ENCODE results near the gene CD8A.

The CD8A gene

GRCh38 chr2:86822668-86823345 is 32.1 kb upstream of the CD8A start:
- Mint-ChIP-seq H3K27me3 (ENCODE audit: low read depth) (peaks cover 13% of the 10 kb centered on the region), H3K9me3 (peaks cover 10% of the 10 kb centered on the region), H3K4me3 (no peak overlapping the region), H3K4me1 (ENCODE audit: low read depth) (peaks cover 12% of the 10 kb centered on the region), H3K36me3 (ENCODE audit: low read depth) (no peaks in the 10 kb centered on the region), H3K27ac (no peak overlapping the region)
- no peak for DNase-seq (ENCODE audit: low spot score)

GRCh38 chr2:86821842-86822241 is 31.1 kb upstream of the CD8A start:
- H3K27ac Mint-ChIP-seq = no peak overlapping the region
- peaks cover 12% of the 10 kb centered on the region for H3K4me1 Mint-ChIP-seq (ENCODE audit: low read depth)
- peaks cover 14% of the 10 kb centered on the region for H3K27me3 Mint-ChIP-seq (ENCODE audit: low read depth)
- H3K9me3 Mint-ChIP-seq = peaks cover 10% of the 10 kb centered on the region
- no peak for DNase-seq (ENCODE audit: low spot score)
- no peak overlapping the region for H3K4me3 Mint-ChIP-seq
- no peaks in the 10 kb centered on the region for H3K36me3 Mint-ChIP-seq (ENCODE audit: low read depth)

DNA sequence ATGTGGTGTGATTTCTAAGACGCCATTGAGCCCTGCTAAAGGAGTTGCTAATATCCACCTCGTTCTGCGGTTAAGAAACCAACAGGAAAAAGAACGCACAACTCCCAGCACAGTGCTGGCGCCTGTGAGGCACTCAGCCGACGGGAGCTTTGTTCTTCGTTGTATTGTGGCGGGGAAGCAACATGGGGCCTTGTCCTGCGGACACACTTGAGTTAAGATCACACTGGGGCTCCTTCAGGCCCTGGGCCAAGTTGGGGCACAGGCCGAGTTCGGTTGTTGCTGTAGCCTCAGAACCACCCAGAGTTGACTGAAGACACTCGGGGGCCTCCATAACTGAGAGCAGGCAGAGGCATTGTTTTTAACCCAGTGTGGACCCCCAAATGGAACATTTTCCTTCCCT is 30.6 kb upstream of the CD8A start:
- no peak overlapping the region for H3K4me3 Mint-ChIP-seq
- no peak overlapping the region for H3K27ac Mint-ChIP-seq
- peaks cover 11% of the 10 kb centered on the region for H3K4me1 Mint-ChIP-seq (ENCODE audit: low read depth)

GRCh38 chr2:86818957-86819356 is 28.2 kb upstream of the CD8A start:
- H3K27ac Mint-ChIP-seq = no peak overlapping the region
- H3K4me1 Mint-ChIP-seq (ENCODE audit: low read depth) = peaks cover 3% of the 10 kb centered on the region
- no peaks in the 10 kb centered on the region for H3K36me3 Mint-ChIP-seq (ENCODE audit: low read depth)
- no peak for DNase-seq (ENCODE audit: low spot score)
- H3K27me3 Mint-ChIP-seq (ENCODE audit: low read depth) = peaks cover 17% of the 10 kb centered on the region
- peaks cover 10% of the 10 kb centered on the region for H3K9me3 Mint-ChIP-seq
- no peak overlapping the region for H3K4me3 Mint-ChIP-seq

More for the DNA sequence above, 30.6 kb upstream of the CD8A start:
- peaks cover 20% of the 10 kb centered on the region for H3K27me3 Mint-ChIP-seq (ENCODE audit: low read depth)
- peaks cover 10% of the 10 kb centered on the region for H3K9me3 Mint-ChIP-seq
- no peaks in the 10 kb centered on the region for H3K36me3 Mint-ChIP-seq (ENCODE audit: low read depth)
- DNase-seq (ENCODE audit: low spot score) = no peak

DNA sequence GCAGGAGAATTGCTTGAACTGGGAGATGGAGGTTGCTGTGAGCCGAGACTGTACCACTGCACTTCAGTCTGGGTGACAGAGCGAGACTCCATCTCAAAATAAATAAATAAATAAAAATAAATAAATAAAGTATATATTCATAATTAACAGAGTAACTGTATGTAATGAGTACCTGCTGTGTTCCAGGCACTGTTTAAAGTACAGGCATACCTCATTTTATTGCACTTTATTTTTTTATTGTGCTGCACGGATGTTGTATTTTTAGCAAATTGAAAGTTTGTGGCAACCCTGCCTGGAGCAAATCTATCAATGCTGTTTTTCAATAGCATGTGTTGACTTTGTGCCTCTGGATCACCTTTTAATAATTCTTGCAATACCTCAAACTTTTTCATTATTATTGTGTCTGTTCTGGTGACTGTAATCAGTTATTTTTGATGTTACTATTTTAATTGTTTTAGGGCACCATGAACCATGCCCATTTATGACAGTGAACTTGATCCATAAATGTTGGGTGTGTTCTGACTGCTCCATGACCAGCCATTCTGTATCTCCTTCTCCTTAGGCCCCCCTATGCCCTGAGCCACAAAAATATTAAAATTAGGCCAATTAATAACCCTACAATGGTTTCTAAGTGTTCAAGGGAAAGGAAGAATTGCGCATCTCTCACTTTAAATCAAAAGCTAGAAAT is 27.5 kb upstream of the CD8A start:
- Mint-ChIP-seq H3K27ac (no peak overlapping the region), H3K4me1 (ENCODE audit: low read depth) (peaks cover 3% of the 10 kb centered on the region), H3K27me3 (ENCODE audit: low read depth) (peaks cover 22% of the 10 kb centered on the region), H3K4me3 (no peak overlapping the region), H3K36me3 (ENCODE audit: low read depth) (no peaks in the 10 kb centered on the region), H3K9me3 (peaks cover 10% of the 10 kb centered on the region)
- DNase-seq (ENCODE audit: low spot score) = no peak

DNA sequence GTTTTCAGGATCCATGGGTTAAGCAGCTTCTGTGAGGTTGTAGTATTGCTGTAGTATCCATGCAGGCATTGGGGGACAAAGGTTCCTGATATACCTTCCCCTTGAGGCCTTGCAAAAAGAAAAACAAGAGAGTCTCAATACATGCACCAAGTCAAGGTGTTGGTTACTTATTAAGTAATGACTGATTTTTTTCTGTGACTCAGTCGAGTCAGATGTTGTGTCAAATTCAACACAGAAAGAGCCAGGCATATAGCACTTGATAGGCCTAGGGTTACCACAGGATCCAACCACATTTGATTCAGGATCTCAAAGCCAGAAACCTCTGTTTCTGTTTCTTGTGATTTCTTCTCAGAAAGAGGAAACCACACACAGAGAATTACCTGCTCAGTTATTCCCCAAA is 24.9 kb upstream of the CD8A start:
- no peak overlapping the region for H3K4me3 Mint-ChIP-seq
- H3K4me1 Mint-ChIP-seq (ENCODE audit: low read depth) = peaks cover 3% of the 10 kb centered on the region
- H3K27ac Mint-ChIP-seq = no peak overlapping the region
- no peaks in the 10 kb centered on the region for H3K9me3 Mint-ChIP-seq
- H3K27me3 Mint-ChIP-seq (ENCODE audit: low read depth) = peaks cover 45% of the 10 kb centered on the region
- no peaks in the 10 kb centered on the region for H3K36me3 Mint-ChIP-seq (ENCODE audit: low read depth)
- no peak for DNase-seq (ENCODE audit: low spot score)

DNA sequence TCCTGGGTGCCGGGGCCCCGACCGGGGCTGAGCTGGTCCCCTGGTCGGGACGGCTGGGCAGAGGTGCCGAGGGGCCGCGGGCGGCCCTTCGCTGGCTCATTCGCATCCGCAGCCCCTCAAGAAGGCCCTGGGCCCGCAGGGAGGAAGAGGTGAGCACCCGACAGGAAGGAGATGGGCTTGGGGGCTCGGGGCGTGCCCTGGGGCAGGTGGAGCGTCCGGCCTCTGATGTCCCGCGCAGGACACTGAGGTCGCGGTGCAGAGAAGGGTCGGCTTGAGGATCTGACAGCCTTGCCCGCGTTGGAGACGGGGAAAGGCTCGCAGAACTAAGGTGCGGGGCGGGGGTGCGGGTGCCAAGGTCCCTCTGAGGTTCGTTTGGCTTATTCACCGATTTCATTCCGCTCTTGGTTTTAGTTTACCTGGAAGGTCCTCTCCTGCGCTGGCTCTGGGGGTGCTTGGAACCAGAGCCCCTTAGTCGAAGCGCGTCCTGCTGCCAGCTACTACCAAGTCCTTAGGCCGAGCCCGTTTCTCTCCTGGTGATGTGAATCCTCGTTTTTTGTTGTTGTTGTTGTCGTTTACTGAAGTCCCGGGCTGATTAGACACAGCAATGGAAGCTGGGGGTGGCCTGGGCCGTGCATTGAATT is 18.9 kb upstream of the CD8A start:
- Mint-ChIP-seq H3K4me1 (ENCODE audit: low read depth) (peaks cover 15% of the 10 kb centered on the region), H3K36me3 (ENCODE audit: low read depth) (no peaks in the 10 kb centered on the region), H3K9me3 (no peaks in the 10 kb centered on the region), H3K4me3 (peak overlapping the region; percentile 30), H3K27me3 (ENCODE audit: low read depth) (peaks cover 65% of the 10 kb centered on the region), H3K27ac (no peak overlapping the region)
- no peak for DNase-seq (ENCODE audit: low spot score)

- H3K4me1 Mint-ChIP-seq (ENCODE audit: low read depth) = peaks cover 15% of the 10 kb centered on the region
- DNase-seq (ENCODE audit: low spot score) = peak; percentile 88
- H3K9me3 Mint-ChIP-seq = no peaks in the 10 kb centered on the region
- H3K27ac Mint-ChIP-seq = no peak overlapping the region
- no peaks in the 10 kb centered on the region for H3K36me3 Mint-ChIP-seq (ENCODE audit: low read depth)
- H3K27me3 Mint-ChIP-seq (ENCODE audit: low read depth) = peaks cover 62% of the 10 kb centered on the region
- peak overlapping the region; percentile 86 for H3K4me3 Mint-ChIP-seq
Observed at GRCh38 chr2:86808315-86809161, 17.8 kb upstream of the CD8A start.

DNA sequence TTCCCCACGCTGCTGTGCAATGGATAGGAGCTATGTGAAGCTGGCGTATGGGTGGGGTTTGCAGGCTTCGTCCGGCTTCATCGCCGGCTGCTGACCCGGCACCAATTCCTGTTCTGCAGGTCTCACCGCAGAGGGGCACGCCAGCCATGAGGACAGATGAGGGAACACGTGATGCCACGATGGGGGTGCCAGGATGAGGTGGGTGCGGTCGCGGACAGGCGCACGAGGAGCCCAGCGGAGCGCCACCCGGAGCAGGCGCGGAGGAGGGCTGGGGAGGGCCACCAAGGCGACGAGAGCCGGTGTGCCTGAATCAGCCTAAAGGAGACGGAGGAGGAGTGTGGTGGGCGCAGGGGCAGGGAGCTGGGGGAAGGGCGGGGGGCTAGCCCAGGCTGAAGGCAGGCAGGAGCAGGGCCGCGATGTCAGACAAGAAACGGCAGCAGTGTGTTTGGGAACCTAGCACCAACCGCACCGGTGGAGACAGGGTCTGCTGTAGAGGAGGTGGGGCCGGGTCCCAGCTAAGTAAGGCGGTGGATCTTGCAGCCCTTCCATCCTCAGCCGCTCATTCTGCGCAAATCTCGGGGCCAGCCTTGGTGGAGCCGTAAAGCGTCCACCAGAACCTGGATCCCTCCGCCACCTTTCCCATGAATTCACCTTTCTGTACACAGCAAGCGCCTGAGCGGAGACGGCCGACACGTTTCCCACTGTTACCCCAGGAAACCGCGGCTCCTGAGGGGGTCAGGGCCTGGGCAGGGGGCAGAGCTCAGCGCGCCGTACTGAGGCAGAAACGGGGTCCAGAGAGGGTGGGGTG is 17.0 kb upstream of the CD8A start:
- peak; percentile 36 for DNase-seq (ENCODE audit: low spot score)
- H3K9me3 Mint-ChIP-seq = no peaks in the 10 kb centered on the region
- H3K27ac Mint-ChIP-seq = peak overlapping the region; percentile 79
- H3K4me1 Mint-ChIP-seq (ENCODE audit: low read depth) = peaks cover 15% of the 10 kb centered on the region
- peaks cover 55% of the 10 kb centered on the region for H3K27me3 Mint-ChIP-seq (ENCODE audit: low read depth)
- H3K36me3 Mint-ChIP-seq (ENCODE audit: low read depth) = no peaks in the 10 kb centered on the region
- H3K4me3 Mint-ChIP-seq = peak overlapping the region; percentile 86

- Mint-ChIP-seq H3K27ac (no peak overlapping the region), H3K27me3 (ENCODE audit: low read depth) (peaks cover 54% of the 10 kb centered on the region), H3K4me1 (ENCODE audit: low read depth) (peaks cover 15% of the 10 kb centered on the region), H3K36me3 (ENCODE audit: low read depth) (no peaks in the 10 kb centered on the region), H3K4me3 (peak overlapping the region; percentile 86), H3K9me3 (no peaks in the 10 kb centered on the region)
- DNase-seq (ENCODE audit: low spot score) = no peak
Observed at GRCh38 chr2:86807133-86807467, 16.4 kb upstream of the CD8A start.

GRCh38 chr2:86806059-86806857 is 15.5 kb upstream of the CD8A start:
- no peaks in the 10 kb centered on the region for H3K36me3 Mint-ChIP-seq (ENCODE audit: low read depth)
- H3K9me3 Mint-ChIP-seq = no peaks in the 10 kb centered on the region
- no peak for DNase-seq (ENCODE audit: low spot score)
- peaks cover 48% of the 10 kb centered on the region for H3K27me3 Mint-ChIP-seq (ENCODE audit: low read depth)
- no peak overlapping the region for H3K27ac Mint-ChIP-seq
- H3K4me3 Mint-ChIP-seq = peak overlapping the region; percentile 8
- H3K4me1 Mint-ChIP-seq (ENCODE audit: low read depth) = peaks cover 15% of the 10 kb centered on the region

- Mint-ChIP-seq H3K4me3 (no peak overlapping the region), H3K9me3 (peaks cover 20% of the 10 kb centered on the region), H3K27me3 (ENCODE audit: low read depth) (peaks cover 22% of the 10 kb centered on the region), H3K27ac (no peak overlapping the region), H3K4me1 (ENCODE audit: low read depth) (no peaks in the 10 kb centered on the region), H3K36me3 (ENCODE audit: low read depth) (peaks cover 12% of the 10 kb centered on the region)
- no peak for DNase-seq (ENCODE audit: low spot score)
Observed at GRCh38 chr2:86800856-86801567, 10.3 kb upstream of the CD8A start.

All from T-helper 2 cell treated with Interferon-gamma antibody and Interleukin-4, amounts not matched to agents 5 μg/mL and 100 μg/mL, for 36 hours (primary cell).